NCI-H1417 (cell line): ENCODE results near the gene MAMDC2.

ENCODE experiments used
- DNase-seq, 3 experiments: peaks; one replicate each; lab custom pipeline; 2025; lab: John Stamatoyannopoulos, UW

MAMDC2 gene

DNA sequence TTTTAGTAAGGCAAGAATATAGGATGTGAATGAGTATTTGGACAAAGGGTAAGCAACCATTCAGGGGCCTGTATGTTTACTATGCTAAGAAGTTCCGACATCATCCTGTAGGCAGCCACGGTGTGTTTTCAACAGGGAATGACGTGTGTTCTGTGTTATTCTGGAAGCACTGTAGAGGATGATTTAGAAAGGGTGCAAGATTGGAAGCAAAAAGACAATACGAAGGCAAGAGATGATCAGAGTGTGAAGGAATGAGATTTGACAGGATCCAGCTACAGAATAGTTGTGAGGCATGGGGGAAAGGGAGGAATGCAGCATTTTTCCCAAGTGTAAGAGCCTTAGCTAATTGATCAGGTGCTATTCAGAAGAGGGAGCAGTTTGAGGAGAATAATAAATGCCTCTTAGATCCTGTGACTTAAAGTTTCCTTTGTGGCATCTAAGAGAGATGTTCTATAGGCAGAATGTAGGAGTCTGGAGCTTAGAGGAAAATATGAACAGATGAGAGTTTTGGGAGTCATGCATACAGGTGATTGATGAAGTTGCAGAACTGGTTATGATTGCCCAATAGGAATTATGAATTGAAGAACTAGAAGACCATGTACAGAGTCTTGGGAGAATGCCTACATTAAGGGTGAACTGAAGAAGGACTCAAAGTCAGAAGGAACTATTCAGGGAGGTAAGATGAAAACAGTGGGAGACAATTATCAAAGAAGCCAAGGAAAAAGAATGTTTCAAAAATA is 217.7 kb downstream of the MAMDC2 start:
- DNase-seq = no peak

DNA sequence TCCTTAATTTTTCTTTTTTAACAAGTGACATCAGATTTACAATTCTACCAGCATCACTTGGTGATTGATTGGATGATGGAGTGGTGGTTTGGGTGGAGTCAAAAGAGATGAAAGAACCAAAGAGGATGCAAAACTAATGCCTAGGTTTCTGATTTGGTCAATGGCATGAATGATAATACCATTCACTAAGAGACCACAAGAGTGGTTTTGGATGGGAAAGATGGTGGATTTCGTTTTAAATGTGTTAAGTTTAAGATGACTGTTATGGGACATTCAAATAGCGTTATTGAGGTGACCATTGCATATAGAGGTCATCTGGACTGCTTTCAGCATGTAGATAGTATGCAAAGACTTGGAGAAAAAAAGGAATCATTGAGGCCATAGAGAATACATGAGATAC is 218.7 kb downstream of the MAMDC2 start:
- DNase-seq = no peak

DNA sequence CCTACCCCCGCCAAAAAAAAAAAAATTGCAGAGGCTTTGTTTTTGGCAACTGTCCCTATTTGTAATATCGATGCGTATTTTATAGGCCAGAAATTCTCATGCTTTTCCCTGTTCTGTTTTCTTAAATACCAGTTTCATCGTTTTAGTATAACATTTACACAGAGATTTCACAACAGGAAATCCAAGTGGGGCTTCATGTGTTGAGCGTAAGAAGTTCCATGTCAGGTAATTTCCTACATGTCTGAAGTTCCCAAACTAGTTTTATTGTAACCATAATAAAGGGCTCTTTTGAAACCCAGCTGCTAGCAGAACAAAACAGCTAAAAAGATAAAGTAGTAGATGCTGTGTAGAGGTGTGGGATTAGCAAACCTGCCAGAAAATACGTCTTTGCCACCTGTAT is 219.3 kb downstream of the MAMDC2 start:
- DNase-seq = no peak

DNA sequence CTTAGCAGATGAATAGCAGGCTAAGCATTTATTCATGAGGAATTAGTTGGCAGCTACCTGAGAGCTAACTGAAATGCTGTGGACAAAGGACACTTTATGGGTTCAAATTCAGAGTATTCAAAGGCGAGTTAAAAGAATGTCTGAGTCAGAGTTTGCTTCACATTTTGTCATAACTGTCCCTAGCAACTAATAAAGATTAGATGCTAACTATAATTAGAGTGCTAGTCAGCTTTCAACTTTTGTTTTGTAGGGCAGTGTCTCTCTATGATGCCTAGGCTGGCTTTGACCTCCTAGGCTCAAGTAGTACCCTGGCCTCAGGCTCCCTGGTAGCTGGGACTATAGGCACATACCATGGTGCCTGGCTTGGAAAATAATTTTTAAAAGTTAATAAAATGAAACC is 219.8 kb downstream of the MAMDC2 start:
- DNase-seq = no peak
